H1 (cell line): ENCODE data around the gene MAST2. TPM values are rescaled to one million over a fixed set of nuclear protein-coding genes. Genes with fewer than 3 reads are reported as not detected.

Experiments
- CTCF ChIA-PET: fragments of 300-600 bp; sonication (Branson Sonifier 250); formaldehyde crosslinking; loops from one replicate; lab custom pipeline; 2021; ENCODE audit not compliant: partially characterized antibody; lab: Charles Lee
- POLR2A ChIA-PET: fragments of 300-600 bp; sonication (Branson Sonifier 250); formaldehyde crosslinking; loops from one replicate; lab custom pipeline; 2021; ENCODE audit warnings: inconsistent platforms; ENCODE audit not compliant: partially characterized antibody; lab: Charles Lee
- DNase-seq, 2 experiments: peaks; one replicate each; pipeline versions ENCODE4 v3.0.0 to v3.0.0-alpha.2; 2010 to 2022; ENCODE audit warnings: low spot score in 2 of 2, low read depth in 1 of 2, mixed read lengths in 1 of 2
- FAIRE-seq: peaks from 2 replicates; lab custom pipeline; 2011; peaks lifted over from hg19 to GRCh38; lab: Jason Lieb, UNC
- H2AFZ ChIP-seq: 2 replicates; pipeline ENCODE4 v1.8.1; 2012; ENCODE audit warnings: low read length, inconsistent platforms
- H2AK5ac ChIP-seq: 2 replicates; pipeline ENCODE4 v1.6.1; 2013; ENCODE audit warnings: low read depth, low read length
- H2BK120ac ChIP-seq: replicated peaks from 2 replicates; pipeline ENCODE3; 2013; ENCODE audit warnings: low read depth, low read length, inconsistent platforms
- H2BK12ac ChIP-seq: 2 replicates; pipeline ENCODE4 v1.6.1; 2013; ENCODE audit warnings: low read depth, low read length
- H2BK15ac ChIP-seq: 2 replicates; pipeline ENCODE4 v1.6.1; 2013; ENCODE audit warnings: low read length
- H2BK20ac ChIP-seq: 2 replicates; pipeline ENCODE4 v1.6.1; 2013; ENCODE audit warnings: low read length
- H2BK5ac ChIP-seq: 2 replicates; pipeline ENCODE4 v1.6.1; 2013; ENCODE audit warnings: low read depth, low read length
- H3K14ac ChIP-seq: 2 replicates; pipeline ENCODE4 v1.6.1; 2013; ENCODE audit warnings: inconsistent platforms; ENCODE audit not compliant: insufficient read length
- H3K18ac ChIP-seq: 2 replicates; pipeline ENCODE4 v1.6.1; 2013; ENCODE audit warnings: low read length; ENCODE audit errors: extremely low read depth
- H3K23ac ChIP-seq: 2 replicates; pipeline ENCODE4 v1.6.1; 2013; ENCODE audit warnings: inconsistent platforms; ENCODE audit not compliant: insufficient read length
- H3K23me2 ChIP-seq: 2 replicates; pipeline ENCODE4 v1.6.1; 2013; ENCODE audit warnings: low read depth, low read length
- H3K27ac ChIP-seq: 2 replicates; pipeline ENCODE4 v1.6.1; 2011; ENCODE audit warnings: low read depth, low read length, inconsistent platforms
- H3K27me3 ChIP-seq, 4 experiments: replicated peaks in 1 of 4; 1 replicate in 1 of 4; 2 replicates in 3 of 4; pipeline versions ENCODE4 v1.6.1 to v1.8.1; 2011 to 2013; ENCODE audit warnings: low read length in 3 of 4, mild to moderate bottlenecking in 3 of 4, inconsistent platforms in 2 of 4, mixed read lengths in 2 of 4, moderate library complexity in 1 of 4; ENCODE audit not compliant: control insufficient read depth in 3 of 4, insufficient read depth in 3 of 4; ENCODE audit errors: extremely low read depth in 1 of 4
- H3K36me3 ChIP-seq, 4 experiments: 2 replicates each; pipeline versions ENCODE4 v1.6.1 to v1.8.1; 2011 to 2013; ENCODE audit warnings: mild to moderate bottlenecking in 4 of 4, low read length in 3 of 4, moderate library complexity in 2 of 4, control low read depth in 1 of 4, inconsistent platforms in 1 of 4; ENCODE audit not compliant: insufficient read depth in 4 of 4, control insufficient read depth in 2 of 4
- H3K4ac ChIP-seq: replicated peaks from 2 replicates; pipeline ENCODE3; 2013; ENCODE audit warnings: low read length, low read depth, mixed read lengths, inconsistent platforms; ENCODE audit not compliant: insufficient read length
- H3K4me1 ChIP-seq, 4 experiments: replicated peaks in 1 of 4; 1 replicate in 1 of 4; 2 replicates in 3 of 4; pipeline versions ENCODE4 v1.6.1 to v1.8.1; 2011 to 2013; ENCODE audit warnings: low read length in 3 of 4, inconsistent platforms in 2 of 4, mixed read lengths in 1 of 4; ENCODE audit not compliant: insufficient read depth in 4 of 4, control insufficient read depth in 3 of 4
- H3K4me2 ChIP-seq, 2 experiments: 2 replicates each; pipeline versions ENCODE4 v1.6.1 to v1.8.1; 2011 to 2013; ENCODE audit warnings: low read depth in 2 of 2, low read length in 2 of 2, control low read depth in 1 of 2, inconsistent platforms in 1 of 2, mild to moderate bottlenecking in 1 of 2; ENCODE audit not compliant: insufficient read depth in 1 of 2
- H3K4me3 ChIP-seq, 4 experiments: fragments of 200-600, 300-600 bp in 1 of 4; sonication (generic), shearing (Covaris generic), sonication (Bioruptor Twin) in 1 of 4; 2 replicates each; pipeline versions ENCODE4 v1.5.1 to v1.8.1; 2011 to 2016; ENCODE audit warnings: low read length in 4 of 4, low read depth in 3 of 4, control low read depth in 2 of 4, inconsistent platforms in 2 of 4, mild to moderate bottlenecking in 2 of 4, mixed read lengths in 1 of 4, moderate library complexity in 1 of 4; ENCODE audit not compliant: insufficient read depth in 2 of 4; ENCODE audit errors: extremely low read depth in 1 of 4
- H3K56ac ChIP-seq: replicated peaks from 2 replicates; pipeline ENCODE3; 2013; ENCODE audit warnings: low read depth, mild to moderate bottlenecking, mixed read lengths, low read length, inconsistent platforms; ENCODE audit not compliant: insufficient read length
- H3K79me1 ChIP-seq: 2 replicates; pipeline ENCODE4 v1.6.1; 2013; ENCODE audit warnings: low read depth, low read length, control low read depth
- H3K79me2 ChIP-seq, 2 experiments: 2 replicates each; pipeline versions ENCODE4 v1.6.1 to v1.8.1; 2012 to 2013; ENCODE audit warnings: low read length in 2 of 2, mild to moderate bottlenecking in 2 of 2, inconsistent platforms in 1 of 2; ENCODE audit not compliant: insufficient read depth in 2 of 2, control insufficient read depth in 1 of 2
- H3K9ac ChIP-seq, 4 experiments: replicated peaks in 1 of 4; 1 replicate in 1 of 4; 2 replicates in 3 of 4; pipeline versions ENCODE4 v1.6.1 to v1.8.1; 2011 to 2013; ENCODE audit warnings: low read depth in 3 of 4, low read length in 3 of 4, control low read depth in 2 of 4, mild to moderate bottlenecking in 2 of 4, moderate library complexity in 2 of 4, inconsistent platforms in 1 of 4; ENCODE audit errors: extremely low read depth in 1 of 4
- H3K9me3 ChIP-seq, 2 experiments: 2 replicates each; pipeline versions ENCODE4 v1.6.1 to v1.8.1; 2012 to 2013; ENCODE audit warnings: mild to moderate bottlenecking in 2 of 2, moderate library complexity in 2 of 2, control low read depth in 1 of 2, inconsistent platforms in 1 of 2, low read depth in 1 of 2, low read length in 1 of 2, mixed read lengths in 1 of 2; ENCODE audit not compliant: insufficient read depth in 2 of 2
- H4K20me1 ChIP-seq, 2 experiments: replicated peaks in 1 of 2; 2 replicates each; pipeline versions ENCODE3 to v1.8.1; 2011 to 2013; ENCODE audit warnings: inconsistent platforms in 2 of 2, low read length in 2 of 2, mild to moderate bottlenecking in 1 of 2; ENCODE audit not compliant: insufficient read depth in 2 of 2, control insufficient read depth in 1 of 2
- H4K5ac ChIP-seq: 2 replicates; pipeline ENCODE4 v1.6.1; 2013; ENCODE audit warnings: low read length, low read depth, mixed read lengths, inconsistent platforms; ENCODE audit not compliant: insufficient read length
- H4K8ac ChIP-seq: 2 replicates; pipeline ENCODE4 v1.8.0; 2013; ENCODE audit warnings: mild to moderate bottlenecking, moderate library complexity, low read length, inconsistent platforms; ENCODE audit not compliant: insufficient read depth; ENCODE audit errors: extremely low read depth
- H4K91ac ChIP-seq: replicated peaks from 2 replicates; pipeline ENCODE3; 2013; ENCODE audit warnings: low read length, mixed read lengths, inconsistent platforms; ENCODE audit not compliant: insufficient read length
- BRCA1 ChIP-seq: IDR thresholded peaks from 2 replicates; pipeline ENCODE4 v1.6.1; 2012; ENCODE audit warnings: low read depth, low read length, improper control_type of control experiment
- CHD2 ChIP-seq: IDR thresholded peaks from 2 replicates; pipeline ENCODE4 v1.6.1; 2012; ENCODE audit warnings: low read length, improper control_type of control experiment
- GABPA ChIP-seq: IDR thresholded peaks from 2 replicates; pipeline ENCODE4 v1.6.1; 2011; ENCODE audit warnings: mild to moderate bottlenecking, low read length, moderate library complexity, borderline replicate concordance; ENCODE audit not compliant: insufficient read depth
- HDAC6 ChIP-seq: IDR thresholded peaks from one replicate; pipeline ENCODE4 v1.7.1; 2012; ENCODE audit warnings: low read depth, mild to moderate bottlenecking, inconsistent platforms, low read length, moderate library complexity
- KDM4A ChIP-seq: IDR thresholded peaks from one replicate; pipeline ENCODE4 v1.7.1; 2012; ENCODE audit warnings: low read depth, mild to moderate bottlenecking, moderate library complexity, low read length, inconsistent platforms; ENCODE audit not compliant: severe bottlenecking
- NANOG ChIP-seq: IDR thresholded peaks from 2 replicates; pipeline ENCODE4 v1.6.1; 2011; ENCODE audit warnings: low read length, low read depth, mild to moderate bottlenecking, inconsistent platforms; ENCODE audit not compliant: insufficient read depth, poor library complexity, severe bottlenecking
- POLR2A ChIP-seq, 2 experiments: IDR thresholded peaks; 1 replicate in 1 of 2; 2 replicates in 1 of 2; pipeline ENCODE4 v1.6.1; 2011; ENCODE audit warnings: low read depth in 2 of 2, low read length in 2 of 2, mild to moderate bottlenecking in 2 of 2; ENCODE audit errors: control extremely low read depth in 1 of 2
- SP2 ChIP-seq: IDR thresholded peaks from 2 replicates; pipeline ENCODE4 v1.6.1; 2012; ENCODE audit warnings: mild to moderate bottlenecking, low read length, inconsistent platforms
- TAF1 ChIP-seq: IDR thresholded peaks from 2 replicates; pipeline ENCODE4 v1.6.1; 2011; ENCODE audit warnings: mild to moderate bottlenecking, low read depth, low read length
- YY1 ChIP-seq: IDR thresholded peaks from 2 replicates; pipeline ENCODE4 v1.6.1; 2011; ENCODE audit warnings: low read depth, mild to moderate bottlenecking, low read length
- WGBS, 2 experiments: shearing (Covaris generic) in 1 of 2; methylation state at CpG; one replicate each; pipeline versions ENCODE4 v1.1.6 to v1.1.7; 2013 to 2015; ENCODE audit warnings: low lambda C conversion rate in 2 of 2, mixed read lengths in 2 of 2, inconsistent platforms in 1 of 2, low coverage in 1 of 2, missing lambda C conversion rate in 1 of 2; ENCODE audit not compliant: insufficient replicate concordance in 2 of 2, insufficient coverage in 1 of 2, insufficient read length in 1 of 2; ENCODE audit errors: extremely low coverage in 1 of 2, missing lambda C conversion rate in 1 of 2; 5-methylcytosine and 5-hydroxymethylcytosine counted together
- polyA plus RNA-seq, 7 experiments: library from polyadenylated mRNA; depleted of rRNA in 3 of 7; stranded (reverse) in 5 of 7; unstranded in 2 of 7; fragments of >200 nt in 5 of 7; fragments of 200-250 nt in 2 of 7; gene quantifications; 1 replicate in 5 of 7; 2 replicates in 1 of 7; 4 replicates in 1 of 7; pipeline versions ENCODE4 v1.2.1 to v1.2.3, GENCODE V29; 2011 to 2013; ENCODE audit warnings: missing spikeins in 2 of 7, mixed read lengths in 2 of 7
- total RNA-seq: library from RNA; stranded (reverse); fragmentation: NEBNext Ultra II Directional; extraction: Animal tissue kit (Norgen Biotek cat#: 25700); gene quantifications from 2 replicates; pipeline ENCODE4 v1.2.1, GENCODE V29; 2021
- TF ChIP-seq, protein P1 (sequence below): IDR thresholded peaks from 2 replicates; pipeline ENCODE4 v1.6.1; 2012; ENCODE audit warnings: low read length, inconsistent platforms

MAST2 gene
- total and polyA plus RNA-seq, 2 of the 8 experiments (the other 6 are each of a cell fraction or from before 2014, with no cell fraction given): 20.5 to 35.4 TPM

GRCh38 chr1:45883658-45884057 is 80.2 kb downstream of the MAST2 start:
- no peak for FAIRE-seq
- WGBS, 2 experiments: 100% methylated on average over 1 of the region's 1 CpG; no CpG with 5 or more reads in 1 of the 2 experiments

More at GRCh38 chr1:45883658-45884057, 80.2 kb downstream of the MAST2 start:
- no peak overlapping the region for H2AFZ ChIP-seq
- no peak overlapping the region for H2BK20ac ChIP-seq
- no peak overlapping the region for H4K8ac ChIP-seq
- ChIA-PET POLR2A (no interaction called here), CTCF (interaction anchor here (0.6 to 0.7 kb wide), 2 partner anchors 76 to 318 kb away, joined by 3 read pairs; no protein-coding TSS in a partner anchor)
- no peak overlapping the region for H2AK5ac ChIP-seq
- no peak overlapping the region for H2BK120ac ChIP-seq
- H3K4me2 ChIP-seq: no peak overlapping the region
- no peak overlapping the region for H3K14ac ChIP-seq
- no peak for TF ChIP-seq NANOG
- no peak for TF ChIP-seq GABPA
- TF ChIP-seq YY1: no peak
- TF ChIP-seq KDM4A: no peak
- TF ChIP-seq BRCA1: no peak
- no peak for TF ChIP-seq SP2
- TF ChIP-seq CHD2: no peak
- TF ChIP-seq, protein P1, sequence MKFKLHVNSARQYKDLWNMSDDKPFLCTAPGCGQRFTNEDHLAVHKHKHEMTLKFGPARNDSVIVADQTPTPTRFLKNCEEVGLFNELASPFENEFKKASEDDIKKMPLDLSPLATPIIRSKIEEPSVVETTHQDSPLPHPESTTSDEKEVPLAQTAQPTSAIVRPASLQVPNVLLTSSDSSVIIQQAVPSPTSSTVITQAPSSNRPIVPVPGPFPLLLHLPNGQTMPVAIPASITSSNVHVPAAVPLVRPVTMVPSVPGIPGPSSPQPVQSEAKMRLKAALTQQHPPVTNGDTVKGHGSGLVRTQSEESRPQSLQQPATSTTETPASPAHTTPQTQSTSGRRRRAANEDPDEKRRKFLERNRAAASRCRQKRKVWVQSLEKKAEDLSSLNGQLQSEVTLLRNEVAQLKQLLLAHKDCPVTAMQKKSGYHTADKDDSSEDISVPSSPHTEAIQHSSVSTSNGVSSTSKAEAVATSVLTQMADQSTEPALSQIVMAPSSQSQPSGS: no peak
- no peak for TF ChIP-seq POLR2A (IDR thresholded peaks at IDR 0.05; ENCODE audit: control extremely low read depth in 1 of 2, low read depth in 2 of 2, low read length in 2 of 2)
- no peak for TF ChIP-seq HDAC6
- TF ChIP-seq TAF1: no peak
- no peaks in the 10 kb centered on the region for H3K9me3 ChIP-seq
- no peak overlapping the region for H4K5ac ChIP-seq
- peaks cover 0 to 8% of the 10 kb centered on the region in 2 experiments; a peak in 1 of 4 replicates for H3K79me2 ChIP-seq
- no peak overlapping the region for H3K9ac ChIP-seq
- no peak overlapping the region for H3K27ac ChIP-seq
- no peak overlapping the region for H3K4ac ChIP-seq
- H3K4me3 ChIP-seq: no peak overlapping the region
- H3K18ac ChIP-seq: no peak overlapping the region
- no peak overlapping the region for H2BK5ac ChIP-seq
- H2BK12ac ChIP-seq: no peak overlapping the region
- no peak overlapping the region for H3K23ac ChIP-seq
- H4K91ac ChIP-seq: no peak overlapping the region
- no peaks in the 10 kb centered on the region for H4K20me1 ChIP-seq
- H3K56ac ChIP-seq: no peak overlapping the region
- no peaks in the 10 kb centered on the region for H3K36me3 ChIP-seq
- DNase-seq: no peak
- H3K4me1 ChIP-seq: no peaks in the 10 kb centered on the region
- H3K79me1 ChIP-seq: 0 out of 2 replicates have a peak, but pooled peaks cover 2% of the 10 kb centered on the region
- H2BK15ac ChIP-seq: no peak overlapping the region
- no peaks in the 10 kb centered on the region for H3K27me3 ChIP-seq
- no peaks in the 10 kb centered on the region; the same call in 1 of the 2 replicates for H3K23me2 ChIP-seq
